Heart right ventricle (tissue), 16 donors: ENCODE data around the gene NPPC. TPM values are rescaled to one million over a fixed set of nuclear protein-coding genes. Genes with fewer than 3 reads are reported as not detected.

Experiments used
- ATAC-seq, 8 donors: fragments of 200-7000 bp; cut with Tn5 transposase; one replicate each; pipeline ENCODE4 v1.9.1; 2020; ENCODE audit warnings: mild to moderate bottlenecking in 8 of 8, moderate library complexity in 8 of 8, moderate number of reproducible peaks in 1 of 8
- DNase-seq, 2 donors: peaks; one replicate each; pipeline ENCODE4 v3.0.0-alpha.2; 2020
- H3K27ac ChIP-seq, 10 donors: fragments of 200-600 bp; sonication (generic) in 2 of 10; one replicate each; pipeline versions ENCODE4 v1.5.0 to v1.8.0; 2020 to 2022; ENCODE audit warnings: mild to moderate bottlenecking in 3 of 10
- H3K27me3 ChIP-seq, 7 donors: fragments of 200-600 bp; one replicate each; pipeline ENCODE4 v1.8.0; 2021 to 2022; ENCODE audit warnings: mild to moderate bottlenecking in 2 of 7
- H3K36me3 ChIP-seq, 9 donors: fragments of 200-600 bp; sonication (generic) in 1 of 9; one replicate each; pipeline versions ENCODE4 v1.5.0 to v1.8.0; 2020 to 2022; ENCODE audit warnings: mild to moderate bottlenecking in 2 of 9
- H3K4me1 ChIP-seq, 9 donors: fragments of 200-600 bp; sonication (generic) in 1 of 9; one replicate each; pipeline versions ENCODE4 v1.5.0 to v1.8.0; 2020 to 2022; ENCODE audit warnings: mild to moderate bottlenecking in 4 of 9
- H3K4me3 ChIP-seq, 10 donors: fragments of 200-600 bp; sonication (generic) in 2 of 10; one replicate each; pipeline versions ENCODE4 v1.5.0 to v1.8.0; 2020 to 2022; ENCODE audit warnings: mild to moderate bottlenecking in 7 of 10, moderate library complexity in 2 of 10
- H3K9me3 ChIP-seq, 11 donors: fragments of 200-600 bp in 10 of 11; sonication (generic) in 2 of 11; one replicate each; pipeline versions ENCODE4 v1.5.0 to v1.8.0; 2013 to 2022; ENCODE audit warnings: mild to moderate bottlenecking in 2 of 11, control low read depth in 1 of 11, moderate library complexity in 1 of 11
- WGBS, 2 donors: extraction: QIAGEN DNeasy Blood & Tissue Kit; methylation state at CpG; one replicate each; pipeline ENCODE4 v1.1.7; 2013; ENCODE audit warnings: inconsistent platforms in 1 of 2; 5-methylcytosine and 5-hydroxymethylcytosine counted together
- intact Hi-C, 10 donors: fragments of 100-400 bp; cut with DNase I; formaldehyde crosslinking; loops; one replicate each; pipeline versions ENCODE4 v1.11.1 to v1.14.2; 2022
- polyA plus RNA-seq, 2 donors: library from polyadenylated mRNA; stranded (reverse); fragments of 200-250 nt; gene quantifications; one replicate each; pipeline ENCODE4 v1.2.3, GENCODE V29; 2013
- total RNA-seq, 10 donors: library from RNA; stranded (reverse); fragmentation: NEBNext Ultra II Directional in 3 of 10; extraction: Animal tissue kit (Norgen Biotek cat#: 25700) in 3 of 10; gene quantifications; one replicate each; pipeline versions ENCODE4 v1.2.1 to v1.2.4, GENCODE V29; 2021 to 2023
- TF ChIP-seq, protein P1 (sequence below), 9 donors: fragments of 200-600 bp; sonication (generic) in 2 of 9; IDR thresholded peaks; one replicate each; pipeline versions ENCODE4 v1.5.0 to v1.8.0; 2021 to 2022; ENCODE audit warnings: antibody characterized with exemption in 9 of 9, mild to moderate bottlenecking in 5 of 9, moderate library complexity in 1 of 9
- donor health status: Arrhythmogenic right ventricular cardiomyopathy.
- donor health status: ischemic (EF 13 %, LVEDD 7.1; RV severe dilation, severe dysfunction).
- donor health status: healthy with polysubstance abuse.
- donor health status: DM: no; HTN: yes; CAD: no.
- donor health status: DM: no; HTN: no; CAD: no.
- donor health status: ischemic (EF 25% LVEDD 6.9; RV normal size, moderate dysfunction).
- donor health status: ischemic (EF 25% LVEDD 5.7; RV mildly dilated, moderate dysfunction).
- donor health status: healthy.
- donor health status: DM: yes; HTN: yes; CAD: no.
- donor health status: Ischemic cardiomyopathy.
- donor health status: ischemic (EF 35%, LVEDD 5.7; RV mildly dilated, moderate dysfunction).
- donor health status: nonischemic (EF 11% LVEDD 7.7; RV severe dilation, severe dysfunction).
- donor health status: DM: yes; HTN: yes; CAD: no.
- donor health status: PGD.
- donor health status: ischemic (EF 29% LVEDD 5.4; RV normal size, mild dysfunction).
- donor health status: nonischemic (EF 23%, LVEDD 6.1; RV moderate dilation, normal function).

NPPC gene
- total and polyA plus RNA-seq, 12 donors: 0.28 to 8.7 (median 2.4) TPM

DNA sequence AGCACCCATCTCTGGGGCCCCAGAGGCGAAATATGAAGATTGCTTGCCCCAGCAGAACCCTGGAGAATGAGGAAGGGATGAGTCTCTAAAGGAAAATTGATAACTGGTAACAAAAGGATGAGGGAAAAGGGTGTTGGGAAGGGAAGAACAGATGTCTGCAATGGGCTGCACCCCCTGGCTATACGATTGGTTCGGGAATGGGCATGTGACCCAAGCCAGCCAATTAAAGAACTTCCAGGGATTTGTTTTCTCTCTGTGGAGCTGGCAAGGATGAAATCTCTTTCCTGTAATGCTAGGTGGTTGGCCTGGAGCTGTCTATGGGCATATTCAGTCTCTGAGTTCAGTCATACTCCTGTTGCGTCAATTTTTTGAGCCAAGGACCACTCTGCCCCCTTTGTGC lies 12.8 kb upstream of the NPPC start:
- ATAC-seq (no peak), DNase-seq (no peak)
- peaks cover 0 to 9% (median 6%) of the 10 kb centered on the region in 7 donors for H3K27me3 ChIP-seq
- intact Hi-C loops: no loop called here
- no peaks in the 10 kb centered on the region for H3K9me3 ChIP-seq
- H3K4me1 ChIP-seq: peaks cover 0 to 12% (median 0%) of the 10 kb centered on the region in 9 donors
- 94 to 96% methylated on average over 4 of the region's 4 CpGs for WGBS, 2 donors
- no peak overlapping the region for H3K27ac ChIP-seq
- no peaks in the 10 kb centered on the region for H3K36me3 ChIP-seq
- H3K4me3 ChIP-seq: no peak overlapping the region
- TF ChIP-seq, protein P1, sequence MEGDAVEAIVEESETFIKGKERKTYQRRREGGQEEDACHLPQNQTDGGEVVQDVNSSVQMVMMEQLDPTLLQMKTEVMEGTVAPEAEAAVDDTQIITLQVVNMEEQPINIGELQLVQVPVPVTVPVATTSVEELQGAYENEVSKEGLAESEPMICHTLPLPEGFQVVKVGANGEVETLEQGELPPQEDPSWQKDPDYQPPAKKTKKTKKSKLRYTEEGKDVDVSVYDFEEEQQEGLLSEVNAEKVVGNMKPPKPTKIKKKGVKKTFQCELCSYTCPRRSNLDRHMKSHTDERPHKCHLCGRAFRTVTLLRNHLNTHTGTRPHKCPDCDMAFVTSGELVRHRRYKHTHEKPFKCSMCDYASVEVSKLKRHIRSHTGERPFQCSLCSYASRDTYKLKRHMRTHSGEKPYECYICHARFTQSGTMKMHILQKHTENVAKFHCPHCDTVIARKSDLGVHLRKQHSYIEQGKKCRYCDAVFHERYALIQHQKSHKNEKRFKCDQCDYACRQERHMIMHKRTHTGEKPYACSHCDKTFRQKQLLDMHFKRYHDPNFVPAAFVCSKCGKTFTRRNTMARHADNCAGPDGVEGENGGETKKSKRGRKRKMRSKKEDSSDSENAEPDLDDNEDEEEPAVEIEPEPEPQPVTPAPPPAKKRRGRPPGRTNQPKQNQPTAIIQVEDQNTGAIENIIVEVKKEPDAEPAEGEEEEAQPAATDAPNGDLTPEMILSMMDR (IDR thresholded peaks at IDR 0.05): no peak

DNA sequence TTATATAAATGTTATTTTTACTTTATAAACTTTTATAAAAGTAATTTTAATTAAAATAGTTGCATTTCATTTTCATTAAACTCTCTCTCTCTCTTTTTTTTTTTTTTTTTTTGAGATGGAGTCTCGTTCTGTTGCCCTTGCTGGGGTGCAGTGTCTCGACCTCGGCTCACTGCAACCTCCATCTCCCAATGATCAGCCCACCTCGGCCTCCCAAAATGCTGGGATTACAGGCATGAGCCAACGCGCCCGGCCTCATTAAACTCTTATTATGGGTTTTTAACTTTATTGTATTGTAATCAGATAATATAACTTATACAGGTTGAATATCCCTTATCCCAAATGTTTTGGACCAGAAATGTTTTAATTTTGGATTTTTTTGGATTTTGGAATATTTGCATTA lies 10.9 kb upstream of the NPPC start:
- H3K27me3 ChIP-seq: peaks cover 0 to 9% (median 6%) of the 10 kb centered on the region in 7 donors
- H3K4me3 ChIP-seq: no peak overlapping the region
- no peak overlapping the region for H3K27ac ChIP-seq
- H3K36me3 ChIP-seq: no peaks in the 10 kb centered on the region
- H3K4me1 ChIP-seq: peaks cover 0 to 24% (median 0%) of the 10 kb centered on the region in 9 donors
- WGBS, 2 donors: 97% methylated on average over 7 of the region's 7 CpGs
- no peak for ATAC-seq
- intact Hi-C loops: no loop called here
- no peak for DNase-seq
- no peaks in the 10 kb centered on the region for H3K9me3 ChIP-seq
- TF ChIP-seq, protein P1 (IDR thresholded peaks at IDR 0.05): no peak

DNA sequence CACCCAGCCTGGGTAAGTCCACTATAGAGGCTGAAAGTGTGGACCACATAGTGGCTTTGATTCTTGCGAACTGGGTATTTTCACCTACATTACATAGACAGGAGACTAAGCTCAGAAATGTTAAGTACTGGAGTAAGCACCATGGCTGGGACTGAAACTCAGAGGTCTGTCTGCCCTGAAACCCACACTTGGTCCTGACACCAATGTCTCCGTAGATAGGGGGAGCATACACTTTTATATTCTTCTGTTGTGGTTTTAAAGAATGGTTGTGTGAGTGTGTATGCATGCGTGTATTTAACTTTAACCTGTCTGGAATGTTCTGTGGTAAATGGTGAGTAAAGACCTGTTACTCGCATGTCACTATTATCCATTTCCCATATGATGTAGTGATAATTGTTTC lies 10.3 kb upstream of the NPPC start:
- no peak for DNase-seq
- 93 to 95% methylated on average over 4 of the region's 4 CpGs for WGBS, 2 donors
- Histone ChIP-seq H3K36me3 (no peaks in the 10 kb centered on the region), H3K4me3 (no peak overlapping the region), H3K27me3 (peaks cover 0 to 8% (median 1%) of the 10 kb centered on the region in 7 donors), H3K9me3 (no peaks in the 10 kb centered on the region), H3K4me1 (peaks cover 0 to 24% (median 0%) of the 10 kb centered on the region in 9 donors), H3K27ac (no peak overlapping the region)
- intact Hi-C loops: no loop called here
- ATAC-seq: no peak
- TF ChIP-seq, protein P1 (IDR thresholded peaks at IDR 0.05): no peak

DNA sequence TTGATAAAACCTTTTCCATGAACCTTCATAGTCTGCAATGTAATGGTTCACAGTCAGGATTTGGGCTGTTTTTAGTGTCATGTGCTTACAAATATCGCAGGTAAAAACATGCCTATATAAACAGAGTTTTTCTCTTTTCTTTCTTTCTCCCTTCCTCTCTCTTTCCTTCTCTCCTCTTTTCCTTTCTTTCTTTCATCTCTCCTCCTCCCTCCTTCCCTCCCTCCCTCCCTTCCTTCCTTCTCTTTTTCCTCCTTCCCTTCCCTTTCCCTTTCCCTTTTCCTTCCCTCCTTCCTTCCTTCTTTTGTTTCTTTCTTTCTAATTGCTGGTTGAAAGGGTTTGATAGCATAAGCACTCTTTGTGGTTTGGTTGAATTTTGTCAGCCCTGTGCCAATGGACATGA lies 9.6 kb upstream of the NPPC start:
- intact Hi-C loops: no loop called here
- Histone ChIP-seq H3K4me3 (no peak overlapping the region), H3K36me3 (no peaks in the 10 kb centered on the region), H3K27me3 (peaks cover 0 to 7% (median 0%) of the 10 kb centered on the region in 7 donors), H3K27ac (no peak overlapping the region), H3K4me1 (peaks cover 0 to 26% (median 0%) of the 10 kb centered on the region in 9 donors), H3K9me3 (no peaks in the 10 kb centered on the region)
- 86 to 94% methylated on average over 1 of the region's 1 CpG for WGBS, 2 donors
- DNase-seq (no peak), ATAC-seq (no peak)
- TF ChIP-seq, protein P1 (IDR thresholded peaks at IDR 0.05): no peak
